DMS53 (cell line): ENCODE measurements around the gene SCAMP2.

Experiments
- DNase-seq: peaks from one replicate; lab custom pipeline; 2025; lab: John Stamatoyannopoulos, UW

SCAMP2 gene

GRCh38 chr15:74815961-74816360, 57.2 kb downstream of the SCAMP2 start:
- no peak for DNase-seq

DNA sequence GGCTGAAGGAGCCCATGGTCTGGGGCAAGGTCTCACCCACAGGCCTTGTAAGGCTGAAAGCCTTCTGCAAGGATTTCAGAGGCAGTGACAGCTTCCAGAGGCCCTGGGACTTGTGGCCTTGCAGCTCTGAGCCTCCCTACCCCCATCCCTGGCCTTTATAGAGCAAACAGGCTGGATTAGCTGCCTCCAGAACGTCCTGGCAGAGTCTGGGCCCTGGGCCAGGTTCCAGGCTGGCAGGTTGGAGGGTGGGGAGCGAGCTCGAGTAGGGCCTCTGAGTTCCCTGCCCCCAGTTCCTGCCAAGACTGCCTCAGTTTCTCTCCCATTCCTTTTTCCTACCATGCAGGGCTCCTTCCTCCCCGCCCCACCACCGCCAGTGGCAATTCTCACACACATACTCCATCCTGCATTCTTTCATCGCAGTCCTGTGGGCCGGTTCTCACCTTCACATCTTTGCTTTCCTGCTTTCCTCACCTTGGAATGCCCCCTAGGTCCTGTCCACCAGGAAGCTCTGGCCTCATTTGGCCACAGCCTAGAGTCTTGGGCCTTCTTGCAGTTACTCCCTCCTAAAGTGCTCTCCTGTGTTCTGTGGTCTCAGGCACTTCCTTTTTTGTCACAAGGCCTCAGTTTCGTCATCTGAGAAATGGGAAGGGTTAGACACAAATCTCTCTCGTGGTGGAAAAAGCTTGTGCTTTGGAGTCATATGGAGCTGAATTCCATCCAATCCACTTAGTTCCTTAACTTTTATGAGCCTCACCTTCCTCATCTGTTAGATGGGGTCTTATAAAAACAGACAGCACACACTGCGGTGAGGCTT, 57.8 kb downstream of the SCAMP2 start:
- peak; percentile 43 for DNase-seq

DNA sequence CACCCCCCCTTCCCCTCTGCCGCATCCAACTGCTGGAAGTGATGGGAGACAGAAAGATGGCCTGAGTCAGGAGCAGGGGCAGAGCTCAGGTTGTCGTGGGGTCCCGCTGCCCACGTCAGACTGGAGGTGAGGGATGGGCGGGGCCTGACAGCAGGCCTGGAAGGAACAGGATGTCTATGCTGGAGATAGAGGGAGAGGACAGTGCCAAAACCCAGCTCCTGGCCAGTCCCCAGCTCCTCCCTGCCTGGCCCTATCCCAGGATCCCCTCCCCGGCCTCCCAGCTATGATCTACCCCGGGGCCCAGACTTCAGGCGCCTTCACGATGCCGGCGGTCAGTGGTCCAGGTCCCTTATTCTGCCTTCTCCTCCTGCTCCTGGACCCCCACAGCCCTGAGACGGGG, 60.6 kb downstream of the SCAMP2 start, which contains the start of gene LMAN1L:
Gene LMAN1L (plus strand): TSS at position 303 of the 400 bp plus-strand sequence. CDS start 20 bp downstream, at position 323.
- DNase-seq, result no peak

DNA sequence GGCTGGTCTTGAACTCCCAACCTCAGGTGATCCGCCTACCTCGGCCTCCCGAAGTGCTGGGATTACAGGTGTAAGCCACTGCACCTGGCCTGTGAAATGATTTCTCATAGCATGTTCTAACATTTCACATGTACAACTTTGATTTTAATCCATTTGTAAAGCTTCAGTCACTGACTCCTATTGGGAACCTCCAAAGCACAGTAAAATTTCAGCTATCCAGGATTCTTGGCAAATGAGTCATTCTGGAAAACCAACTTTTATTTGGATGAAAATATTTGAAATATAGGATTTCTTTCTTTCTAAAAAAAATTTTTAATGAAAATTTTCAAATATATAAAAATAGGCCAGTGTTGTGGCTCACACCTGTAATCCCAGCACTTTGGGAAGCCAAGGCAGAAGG, 63.2 kb downstream of the SCAMP2 start:
- no peak for DNase-seq

DNA sequence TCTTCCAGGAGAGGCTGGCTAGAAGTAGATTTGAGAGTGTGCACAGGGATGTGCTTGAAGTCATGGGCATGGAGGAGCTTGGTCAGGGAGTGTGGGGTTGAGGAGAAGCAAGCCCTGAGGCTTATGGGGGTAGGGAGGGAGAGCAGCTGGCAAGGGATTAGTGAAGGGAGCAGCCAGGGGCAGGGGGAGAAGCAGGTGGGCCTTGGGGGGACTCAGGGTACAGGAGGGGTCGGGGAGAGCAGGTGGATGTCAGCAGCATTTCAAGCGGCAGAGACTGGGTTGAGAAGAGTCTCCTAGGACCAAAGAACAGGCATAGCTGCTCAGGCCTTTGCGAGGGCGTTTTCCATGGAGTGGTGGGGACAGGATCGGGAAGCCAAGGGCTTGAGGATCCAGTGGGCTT, 63.9 kb downstream of the SCAMP2 start:
- DNase-seq, result no peak

DNA sequence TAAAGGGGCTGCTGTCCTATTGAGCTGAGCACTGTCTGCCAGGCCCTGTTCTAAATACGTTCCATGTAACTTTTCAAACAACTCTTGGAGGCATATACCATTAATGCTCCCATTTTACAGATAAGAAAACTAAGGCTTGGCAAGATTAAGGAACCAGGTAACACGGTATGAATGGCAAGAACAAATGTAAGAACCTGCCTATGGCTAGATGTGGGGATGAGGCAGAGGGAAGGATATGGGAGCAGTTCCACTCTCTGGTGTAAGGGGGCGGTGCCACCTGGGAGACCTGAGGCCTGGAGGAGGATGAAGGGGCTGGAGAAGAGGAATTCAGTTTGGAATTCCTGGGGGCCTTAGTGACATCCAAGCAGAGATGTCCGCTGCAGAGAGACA, 64.3 kb downstream of the SCAMP2 start:
- DNase-seq, result no peak

DNA sequence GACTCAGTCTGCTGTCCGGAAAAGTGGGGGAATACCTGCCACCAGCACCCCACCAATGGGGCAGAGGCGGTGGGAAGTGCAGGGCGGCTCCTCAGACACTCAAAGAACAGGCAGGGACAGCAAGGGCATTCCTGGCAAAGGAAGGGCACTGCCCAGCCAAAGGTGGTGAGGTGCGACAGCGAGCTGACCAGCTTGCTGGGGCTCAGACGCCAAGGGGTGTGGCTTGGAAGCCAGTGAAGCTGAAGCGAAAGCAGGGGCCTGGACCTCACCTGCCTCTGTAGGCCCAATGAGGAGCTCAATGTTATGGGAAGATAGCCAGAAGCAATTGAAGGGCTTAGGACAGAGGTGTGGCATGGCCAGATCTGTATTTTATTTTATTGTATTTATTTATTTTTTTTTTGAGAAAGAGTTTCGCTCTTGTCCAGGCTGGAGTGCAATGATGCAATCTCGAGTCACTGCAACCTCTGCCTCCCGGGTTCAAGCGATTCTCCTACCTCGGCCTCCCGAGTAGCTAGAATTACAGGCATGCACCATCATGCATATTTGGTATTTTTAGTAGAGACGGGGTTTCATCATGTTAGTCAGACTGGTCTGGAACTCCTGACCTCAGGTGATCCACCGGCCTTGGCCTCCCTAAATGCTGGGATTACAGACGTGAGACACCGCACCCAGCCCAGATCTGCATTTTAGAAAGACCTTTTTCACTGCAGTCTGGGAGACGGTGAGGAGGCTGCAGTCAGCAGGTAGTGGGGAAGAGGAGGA, 64.9 kb downstream of the SCAMP2 start:
- DNase-seq, result no peak

- no peak for DNase-seq
Observed at GRCh38 chr15:74807282-74807681, 65.9 kb downstream of the SCAMP2 start.

GRCh38 chr15:74804935-74805334, 68.2 kb downstream of the SCAMP2 start:
- no peak for DNase-seq

GRCh38 chr15:74802862-74803447, 70.2 kb downstream of the SCAMP2 start:
- no peak for DNase-seq

- no peak for DNase-seq
Observed at GRCh38 chr15:74802290-74802689, 70.9 kb downstream of the SCAMP2 start.

- no peak for DNase-seq
Observed at GRCh38 chr15:74801311-74801997, 71.7 kb downstream of the SCAMP2 start.

DNA sequence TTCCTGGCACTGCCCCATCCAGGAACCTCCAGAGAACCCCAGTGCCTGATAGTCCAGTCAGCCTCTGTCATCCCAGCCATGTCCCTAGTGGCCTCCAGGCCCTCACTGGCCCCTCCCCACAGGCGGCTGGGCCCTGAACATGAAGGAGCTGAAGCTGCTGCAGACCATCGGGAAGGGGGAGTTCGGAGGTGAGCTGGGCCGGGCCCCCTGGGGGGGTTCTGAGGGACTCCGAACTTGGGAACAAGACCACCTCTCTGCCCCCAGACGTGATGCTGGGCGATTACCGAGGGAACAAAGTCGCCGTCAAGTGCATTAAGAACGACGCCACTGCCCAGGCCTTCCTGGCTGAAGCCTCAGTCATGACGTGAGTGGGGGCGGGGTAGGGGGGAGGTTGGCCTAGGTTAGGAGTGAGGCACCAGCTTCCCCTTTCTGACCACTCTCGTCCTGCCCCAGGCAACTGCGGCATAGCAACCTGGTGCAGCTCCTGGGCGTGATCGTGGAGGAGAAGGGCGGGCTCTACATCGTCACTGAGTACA, 72.5 kb downstream of the SCAMP2 start:
- no peak for DNase-seq

DNA sequence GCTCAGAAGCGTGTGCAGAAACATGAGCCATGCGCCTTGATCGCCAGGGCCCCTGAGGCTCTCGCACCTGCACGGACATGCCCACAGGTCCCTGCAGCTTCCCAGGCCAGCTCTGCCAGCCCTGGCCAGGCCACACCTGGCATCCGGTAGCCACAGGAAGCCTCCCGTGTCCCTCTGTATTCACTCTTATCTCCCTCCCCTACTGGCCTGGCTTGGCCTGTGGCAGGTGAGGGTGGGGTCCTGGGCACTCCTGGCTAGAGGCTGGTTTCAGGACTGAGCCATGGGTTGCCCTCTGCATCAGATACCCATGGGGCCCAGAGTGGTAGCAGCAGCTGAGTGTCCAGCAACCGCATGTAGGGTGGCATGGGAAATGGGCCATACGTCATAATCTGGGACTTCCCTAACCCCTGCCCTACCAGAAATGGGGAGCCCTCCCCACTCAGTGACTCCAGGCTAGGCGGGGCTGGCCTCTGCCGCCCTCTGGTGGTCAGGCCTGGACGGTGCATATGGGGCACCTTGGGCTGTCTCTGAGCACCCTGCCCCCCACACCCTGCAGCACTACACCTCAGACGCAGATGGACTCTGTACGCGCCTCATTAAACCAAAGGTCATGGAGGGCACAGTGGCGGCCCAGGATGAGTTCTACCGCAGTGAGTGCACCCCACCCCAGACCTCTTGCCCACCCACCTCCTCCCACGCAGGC, 73.2 kb downstream of the SCAMP2 start:
- DNase-seq, result peak; percentile 81

DNA sequence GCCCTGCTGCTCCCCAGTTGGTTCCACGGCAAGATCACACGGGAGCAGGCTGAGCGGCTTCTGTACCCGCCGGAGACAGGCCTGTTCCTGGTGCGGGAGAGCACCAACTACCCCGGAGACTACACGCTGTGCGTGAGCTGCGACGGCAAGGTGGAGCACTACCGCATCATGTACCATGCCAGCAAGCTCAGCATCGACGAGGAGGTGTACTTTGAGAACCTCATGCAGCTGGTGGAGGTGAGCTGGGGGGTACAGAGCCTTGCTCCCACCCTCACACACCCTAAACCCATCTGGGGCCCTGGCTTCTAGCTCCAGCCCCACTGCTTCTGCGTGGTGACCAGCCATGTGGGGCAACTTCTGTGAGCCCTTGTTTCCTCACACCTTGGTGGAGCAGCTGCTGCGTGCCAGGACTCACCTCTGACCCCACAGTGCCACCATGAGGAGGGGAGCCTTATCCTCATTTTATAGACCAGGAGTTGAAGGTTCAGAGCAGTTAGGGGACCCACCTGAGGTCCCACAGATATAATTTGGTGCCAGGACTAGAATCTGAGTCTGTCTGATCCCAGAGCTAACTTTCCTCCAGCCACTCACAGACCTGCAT, 73.8 kb downstream of the SCAMP2 start:
- peak; percentile 62 for DNase-seq

GRCh38 chr15:74798388-74799254, 74.5 kb downstream of the SCAMP2 start:
- no peak for DNase-seq

GRCh38 chr15:74795966-74796625, 77.1 kb downstream of the SCAMP2 start:
- no peak for DNase-seq

- DNase-seq, result no peak
Observed at GRCh38 chr15:74794970-74795349, 78.2 kb downstream of the SCAMP2 start.

DNA sequence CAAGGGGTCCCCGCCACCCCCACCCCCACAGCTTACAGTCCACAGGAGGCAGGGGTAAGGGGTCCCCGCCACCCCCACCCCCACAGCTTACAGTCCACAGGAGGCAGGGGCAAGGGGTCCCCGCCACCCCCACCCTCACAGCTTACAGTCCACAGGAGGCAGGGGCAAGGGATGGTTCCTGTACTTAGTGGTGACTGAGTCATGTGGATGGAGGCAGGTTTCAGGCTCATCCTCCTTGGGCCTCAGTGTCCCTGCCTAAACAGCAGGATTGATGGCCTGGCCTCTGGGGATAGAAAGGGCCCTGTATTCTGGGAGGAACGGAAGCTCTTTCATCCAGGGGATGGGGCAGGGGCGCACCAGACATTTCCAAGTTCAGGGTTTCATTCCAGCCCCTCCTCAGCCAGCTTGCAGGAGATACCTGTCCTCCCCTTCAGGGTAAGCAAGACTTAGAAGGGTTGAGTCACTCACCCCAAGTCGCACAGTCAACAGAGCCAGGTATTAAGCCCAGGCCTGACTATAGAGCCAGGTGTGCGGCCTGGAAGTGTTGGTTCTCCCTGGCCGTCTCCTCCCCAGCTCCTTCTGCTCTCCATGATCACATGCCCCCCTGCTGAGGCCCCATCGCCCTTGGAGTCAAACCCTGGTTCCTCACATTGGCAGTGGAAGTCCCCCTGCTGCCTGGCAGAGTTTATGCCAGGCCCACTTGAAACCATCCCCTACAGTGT, 78.8 kb downstream of the SCAMP2 start:
- no peak for DNase-seq
